Tibial artery (tissue), 4 donors: ENCODE data around the gene DLK2.

Experiments
- DNase-seq, 2 donors: peaks; one replicate each; pipeline ENCODE4 v3.0.0-alpha.2; 2019
- H3K27ac ChIP-seq, 2 donors: fragments of 200-600 bp; sonication (generic) in 1 of 2; 1 replicate in 1 of 2; 2 replicates in 1 of 2; pipeline ENCODE4 v1.5.1; 2018 to 2019; ENCODE audit warnings: mild to moderate bottlenecking in 1 of 2
- H3K27me3 ChIP-seq, 2 donors: fragments of 200-600 bp; sonication (generic) in 1 of 2; one replicate each; pipeline versions ENCODE4 v1.5.1 to v1.6.0; 2016 to 2019
- H3K36me3 ChIP-seq, 3 donors: fragments of 200-600 bp; sonication (generic) in 2 of 3; one replicate each; pipeline ENCODE4 v1.5.1; 2016 to 2019; ENCODE audit warnings: mild to moderate bottlenecking in 2 of 3
- H3K4me1 ChIP-seq, 4 donors: fragments of 200-600 bp; sonication (generic) in 2 of 4; 1 replicate in 3 of 4; 2 replicates in 1 of 4; pipeline ENCODE4 v1.5.1; 2016 to 2019
- H3K4me3 ChIP-seq, 2 donors: fragments of 200-600 bp; sonication (generic) in 1 of 2; 1 replicate in 1 of 2; 2 replicates in 1 of 2; pipeline ENCODE4 v1.5.1; 2018 to 2019; ENCODE audit warnings: mild to moderate bottlenecking in 2 of 2
- H3K9me3 ChIP-seq, 3 donors: fragments of 200-600 bp; sonication (generic) in 1 of 3; one replicate each; pipeline ENCODE4 v1.5.1; 2016 to 2019
- intact Hi-C: fragments of 100-400 bp; cut with DNase I; formaldehyde crosslinking; loops from one replicate; pipeline ENCODE4 v1.15.0; 2023; ENCODE audit warnings: low total_unique reads
- TF ChIP-seq, protein P1 (sequence below), 2 experiments: fragments of 200-600 bp in 1 of 2; fragments of 450-650 bp in 1 of 2; IDR thresholded peaks; one replicate each; pipeline ENCODE4 v1.5.1; 2017 to 2019; ENCODE audit warnings: antibody characterized with exemption in 2 of 2, mild to moderate bottlenecking in 1 of 2, moderate library complexity in 1 of 2

The DLK2 gene

DNA sequence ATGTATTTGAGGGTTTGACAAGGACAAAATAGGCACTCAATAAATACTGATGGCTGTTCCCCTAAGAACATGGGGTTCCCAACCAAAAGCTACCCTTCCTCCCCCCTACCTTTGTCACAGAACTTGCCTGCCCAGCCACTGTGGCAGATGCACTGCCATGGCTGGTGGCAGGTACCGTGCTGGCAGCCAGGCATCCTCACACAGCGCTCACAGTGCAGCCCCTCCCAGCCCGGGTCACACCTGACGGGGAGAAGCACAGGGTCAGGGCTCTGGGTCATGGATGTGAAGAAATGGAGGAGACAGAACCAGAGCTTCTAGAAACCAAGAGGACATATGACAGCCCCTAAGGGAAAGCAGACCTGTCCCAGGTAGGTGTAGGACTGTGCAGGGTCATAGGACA is 2.5 kb downstream of the DLK2 start:
- Histone ChIP-seq H3K27ac (no peak overlapping the region), H3K9me3 (no peaks in the 10 kb centered on the region), H3K4me3 (no peak overlapping the region), H3K36me3 (peaks cover 28 to 44% (median 38%) of the 10 kb centered on the region in 3 donors), H3K4me1 (peaks cover 0 to 21% (median 14%) of the 10 kb centered on the region in 4 donors), H3K27me3 (peaks cover 0 to 32% of the 10 kb centered on the region in 2 donors)
- no peak for DNase-seq
- intact Hi-C loops: no loop called here
- TF ChIP-seq, protein P1, sequence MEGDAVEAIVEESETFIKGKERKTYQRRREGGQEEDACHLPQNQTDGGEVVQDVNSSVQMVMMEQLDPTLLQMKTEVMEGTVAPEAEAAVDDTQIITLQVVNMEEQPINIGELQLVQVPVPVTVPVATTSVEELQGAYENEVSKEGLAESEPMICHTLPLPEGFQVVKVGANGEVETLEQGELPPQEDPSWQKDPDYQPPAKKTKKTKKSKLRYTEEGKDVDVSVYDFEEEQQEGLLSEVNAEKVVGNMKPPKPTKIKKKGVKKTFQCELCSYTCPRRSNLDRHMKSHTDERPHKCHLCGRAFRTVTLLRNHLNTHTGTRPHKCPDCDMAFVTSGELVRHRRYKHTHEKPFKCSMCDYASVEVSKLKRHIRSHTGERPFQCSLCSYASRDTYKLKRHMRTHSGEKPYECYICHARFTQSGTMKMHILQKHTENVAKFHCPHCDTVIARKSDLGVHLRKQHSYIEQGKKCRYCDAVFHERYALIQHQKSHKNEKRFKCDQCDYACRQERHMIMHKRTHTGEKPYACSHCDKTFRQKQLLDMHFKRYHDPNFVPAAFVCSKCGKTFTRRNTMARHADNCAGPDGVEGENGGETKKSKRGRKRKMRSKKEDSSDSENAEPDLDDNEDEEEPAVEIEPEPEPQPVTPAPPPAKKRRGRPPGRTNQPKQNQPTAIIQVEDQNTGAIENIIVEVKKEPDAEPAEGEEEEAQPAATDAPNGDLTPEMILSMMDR (IDR thresholded peaks at IDR 0.05): no peak

DNA sequence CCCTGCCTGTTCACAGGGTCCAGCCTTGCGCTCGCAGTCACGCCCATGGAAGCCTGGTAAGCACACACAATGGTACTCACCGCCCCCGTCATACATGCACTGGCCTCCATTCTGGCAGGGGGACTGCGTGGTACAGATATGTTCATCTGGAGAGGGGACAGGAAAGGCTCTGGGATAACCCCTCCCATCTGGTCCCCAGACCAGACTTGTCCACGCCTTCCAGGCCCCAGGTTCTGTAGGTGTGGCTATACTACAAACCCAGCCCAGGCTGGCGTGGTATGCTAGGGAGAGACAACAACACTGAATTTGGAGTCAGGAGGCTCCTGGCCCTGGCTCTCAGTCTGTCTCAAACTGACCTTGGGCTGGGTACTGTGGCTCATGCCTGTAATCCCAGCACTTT is 3.4 kb downstream of the DLK2 start:
- Histone ChIP-seq H3K4me3 (no peak overlapping the region), H3K27ac (no peak overlapping the region), H3K9me3 (no peaks in the 10 kb centered on the region), H3K36me3 (peaks cover 36 to 53% (median 48%) of the 10 kb centered on the region in 3 donors), H3K27me3 (peaks cover 0 to 24% of the 10 kb centered on the region in 2 donors), H3K4me1 (peaks cover 0 to 21% (median 14%) of the 10 kb centered on the region in 4 donors)
- intact Hi-C loops: no loop called here
- DNase-seq: no peak
- TF ChIP-seq, protein P1 (IDR thresholded peaks at IDR 0.05): no peak

DNA sequence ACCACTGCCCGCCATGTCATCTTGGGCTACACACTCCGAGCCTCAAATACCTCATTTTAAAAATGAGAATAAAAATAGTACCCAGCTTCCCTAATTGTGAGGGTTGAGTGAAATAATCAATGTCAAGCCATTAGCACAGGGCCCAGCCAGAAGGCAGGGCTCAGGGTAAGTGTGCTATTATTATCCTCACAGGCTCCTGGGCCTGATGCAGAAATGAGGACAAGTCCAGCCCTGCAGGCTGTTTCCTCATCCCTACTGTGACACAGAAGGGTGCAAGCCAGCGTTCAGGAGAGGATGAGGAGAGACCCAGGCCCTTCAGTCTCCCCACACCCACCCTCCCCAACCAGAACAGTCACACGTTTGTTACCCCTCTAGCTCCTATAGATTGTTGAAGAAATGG is 4.0 kb downstream of the DLK2 start:
- Histone ChIP-seq H3K36me3 (peaks cover 36 to 59% (median 51%) of the 10 kb centered on the region in 3 donors), H3K9me3 (no peaks in the 10 kb centered on the region), H3K4me3 (no peak overlapping the region), H3K27ac (no peak overlapping the region), H3K27me3 (peaks cover 0 to 18% of the 10 kb centered on the region in 2 donors), H3K4me1 (peaks cover 0 to 21% (median 14%) of the 10 kb centered on the region in 4 donors)
- DNase-seq: no peak
- intact Hi-C loops: no loop called here
- TF ChIP-seq, protein P1 (IDR thresholded peaks at IDR 0.05): no peak

DNA sequence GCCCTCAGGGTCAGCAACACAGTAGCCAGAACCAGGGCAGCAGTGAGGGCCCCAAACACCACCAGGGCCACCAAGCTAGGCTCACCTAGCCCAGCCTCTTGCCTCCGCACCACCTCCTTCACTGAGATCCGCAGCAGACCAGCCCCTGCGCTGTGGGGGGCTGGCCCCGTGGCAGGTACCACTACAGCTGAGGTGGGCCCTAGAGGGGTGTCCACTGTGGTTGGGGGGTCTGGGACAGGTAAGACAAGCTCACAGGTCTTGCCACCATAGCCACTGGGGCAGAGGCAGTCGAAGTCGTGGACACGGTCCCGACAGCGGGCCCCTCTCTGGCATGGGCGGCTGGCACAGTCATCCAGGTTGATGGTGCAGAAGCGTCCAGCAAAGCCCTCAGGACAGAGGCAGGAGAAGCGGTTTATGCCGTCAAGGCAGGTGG is 4.6 kb downstream of the DLK2 start:
- H3K27ac ChIP-seq: no peak overlapping the region
- intact Hi-C loops: no loop called here
- no peaks in the 10 kb centered on the region for H3K9me3 ChIP-seq
- peaks cover 0 to 12% of the 10 kb centered on the region in 2 donors for H3K27me3 ChIP-seq
- H3K4me3 ChIP-seq: no peak overlapping the region
- no peak for DNase-seq
- TF ChIP-seq, protein P1 (IDR thresholded peaks at IDR 0.05): no peak
- H3K36me3 ChIP-seq: peaks cover 40 to 66% (median 58%) of the 10 kb centered on the region in 3 donors
- H3K4me1 ChIP-seq: peaks cover 0 to 16% (median 12%) of the 10 kb centered on the region in 4 donors

DNA sequence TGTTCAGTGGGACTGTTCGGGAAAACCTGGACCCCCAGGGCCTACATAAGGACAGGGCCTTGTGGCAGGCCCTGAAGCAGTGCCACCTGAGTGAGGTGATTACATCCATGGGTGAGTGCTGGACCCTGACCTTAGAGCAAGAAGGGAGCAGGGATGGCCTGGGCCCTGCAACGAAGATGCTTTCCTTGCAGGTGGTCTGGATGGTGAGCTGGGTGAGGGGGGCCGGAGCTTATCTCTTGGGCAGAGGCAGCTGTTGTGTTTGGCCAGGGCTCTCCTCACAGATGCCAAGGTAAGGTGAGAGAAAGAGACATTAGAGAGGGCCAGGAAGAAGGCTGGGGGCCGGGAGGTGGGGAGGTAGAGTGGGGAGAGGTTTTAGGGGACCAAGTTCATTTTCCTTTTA is 6.4 kb downstream of the DLK2 start:
- Histone ChIP-seq H3K36me3 (peaks cover 52 to 84% (median 75%) of the 10 kb centered on the region in 3 donors), H3K27ac (no peak overlapping the region), H3K9me3 (no peaks in the 10 kb centered on the region), H3K27me3 (no peaks in the 10 kb centered on the region), H3K4me1 (no peaks in the 10 kb centered on the region), H3K4me3 (no peak overlapping the region)
- TF ChIP-seq, protein P1 (IDR thresholded peaks at IDR 0.05): no peak
- intact Hi-C loops: no loop called here
- DNase-seq: no peak

DNA sequence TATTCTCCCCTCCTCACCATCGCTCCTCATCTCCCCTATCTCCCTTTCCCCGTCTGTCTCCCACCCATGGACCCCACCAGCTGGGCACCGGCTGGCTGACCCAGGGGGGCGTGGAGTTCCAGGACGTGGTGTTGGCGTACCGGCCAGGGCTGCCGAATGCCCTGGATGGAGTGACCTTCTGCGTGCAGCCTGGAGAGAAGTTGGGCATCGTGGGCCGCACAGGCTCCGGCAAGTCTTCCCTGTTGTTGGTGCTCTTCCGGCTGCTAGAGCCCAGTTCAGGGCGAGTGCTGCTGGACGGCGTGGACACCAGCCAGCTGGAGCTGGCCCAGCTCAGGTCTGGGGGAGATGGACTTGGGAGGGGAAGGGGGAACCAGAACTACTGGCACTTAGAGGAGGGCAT is 7.7 kb downstream of the DLK2 start:
- H3K4me1 ChIP-seq: no peaks in the 10 kb centered on the region
- H3K36me3 ChIP-seq: peaks cover 65 to 97% (median 88%) of the 10 kb centered on the region in 3 donors
- TF ChIP-seq, protein P1 (IDR thresholded peaks at IDR 0.05): no peak
- intact Hi-C loops: no loop called here
- H3K27me3 ChIP-seq: no peaks in the 10 kb centered on the region
- H3K4me3 ChIP-seq: no peak overlapping the region
- no peak for DNase-seq
- no peak overlapping the region for H3K27ac ChIP-seq
- H3K9me3 ChIP-seq: no peaks in the 10 kb centered on the region
